Suprapubic skin (tissue), 3 donors: ENCODE data around the gene ADAT2.

ENCODE experiments used
- POLR2A ChIP-seq, 2 donors: fragments of 450-650 bp; IDR thresholded peaks; one replicate each; pipeline ENCODE4 v1.6.1; 2017; ENCODE audit warnings: antibody characterized with exemption in 2 of 2, mild to moderate bottlenecking in 2 of 2, moderate library complexity in 2 of 2
- TF ChIP-seq, protein P1 (sequence below), 2 donors: fragments of 200-600 bp in 1 of 2; fragments of 450-650 bp in 1 of 2; sonication (generic) in 1 of 2; IDR thresholded peaks; one replicate each; pipeline ENCODE4 v1.5.1; 2016 to 2019; ENCODE audit warnings: antibody characterized with exemption in 2 of 2, mild to moderate bottlenecking in 1 of 2, moderate library complexity in 1 of 2

- TF ChIP-seq POLR2A (IDR thresholded peaks at IDR 0.05): no peak
- TF ChIP-seq, protein P1, sequence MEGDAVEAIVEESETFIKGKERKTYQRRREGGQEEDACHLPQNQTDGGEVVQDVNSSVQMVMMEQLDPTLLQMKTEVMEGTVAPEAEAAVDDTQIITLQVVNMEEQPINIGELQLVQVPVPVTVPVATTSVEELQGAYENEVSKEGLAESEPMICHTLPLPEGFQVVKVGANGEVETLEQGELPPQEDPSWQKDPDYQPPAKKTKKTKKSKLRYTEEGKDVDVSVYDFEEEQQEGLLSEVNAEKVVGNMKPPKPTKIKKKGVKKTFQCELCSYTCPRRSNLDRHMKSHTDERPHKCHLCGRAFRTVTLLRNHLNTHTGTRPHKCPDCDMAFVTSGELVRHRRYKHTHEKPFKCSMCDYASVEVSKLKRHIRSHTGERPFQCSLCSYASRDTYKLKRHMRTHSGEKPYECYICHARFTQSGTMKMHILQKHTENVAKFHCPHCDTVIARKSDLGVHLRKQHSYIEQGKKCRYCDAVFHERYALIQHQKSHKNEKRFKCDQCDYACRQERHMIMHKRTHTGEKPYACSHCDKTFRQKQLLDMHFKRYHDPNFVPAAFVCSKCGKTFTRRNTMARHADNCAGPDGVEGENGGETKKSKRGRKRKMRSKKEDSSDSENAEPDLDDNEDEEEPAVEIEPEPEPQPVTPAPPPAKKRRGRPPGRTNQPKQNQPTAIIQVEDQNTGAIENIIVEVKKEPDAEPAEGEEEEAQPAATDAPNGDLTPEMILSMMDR (IDR thresholded peaks at IDR 0.05): no peak
Measured at GRCh38 chr6:143419526-143419925, 31.0 kb downstream of the ADAT2 start.
